NCI-H1436 (cell line): Measurements from ENCODE around the gene PTER.

Experiments
- DNase-seq: peaks from one replicate; lab custom pipeline; 2025; lab: John Stamatoyannopoulos, UW

The PTER gene

DNA sequence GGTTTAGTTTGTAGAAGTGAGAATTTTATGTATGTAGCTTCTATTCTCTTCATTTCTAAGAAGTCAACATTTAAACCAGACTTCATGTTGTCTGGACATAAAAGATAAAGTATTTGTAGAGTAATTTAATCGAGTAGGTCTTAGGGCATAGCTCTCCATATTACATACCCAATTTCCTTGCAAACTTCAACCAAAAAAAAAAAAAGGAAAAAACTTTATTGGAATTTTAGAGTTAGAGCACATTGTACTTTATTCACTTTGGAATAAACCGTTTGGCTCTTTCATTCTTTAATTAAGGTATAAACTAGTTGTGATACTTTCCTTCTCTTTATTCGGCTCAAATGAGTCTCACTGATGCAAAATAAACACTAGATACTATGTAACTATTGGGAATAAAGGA is 36.0 kb downstream of the PTER start:
- no peak for DNase-seq

DNA sequence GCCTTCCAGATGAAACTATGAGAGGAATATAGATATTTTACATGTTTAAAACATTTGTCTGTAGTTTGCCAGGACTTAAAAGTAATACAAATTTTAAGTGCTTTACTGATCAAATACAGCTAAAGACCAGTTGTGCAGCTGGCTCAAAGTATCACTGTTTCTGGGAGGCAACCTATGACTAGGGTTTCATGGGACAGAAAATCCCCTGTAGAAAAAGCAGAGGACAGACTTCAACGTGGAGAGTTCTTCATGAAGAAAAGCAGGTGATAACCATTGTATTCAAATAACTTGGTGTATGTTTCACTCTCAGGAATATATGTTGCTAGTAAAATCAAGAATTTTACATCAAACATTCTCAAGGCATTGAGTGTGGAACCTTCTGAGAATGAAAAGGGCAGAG is 40.9 kb downstream of the PTER start:
- DNase-seq, result no peak

GRCh38 chr10:16478801-16479200 is 42.0 kb downstream of the PTER start:
- DNase-seq, result no peak

- DNase-seq, result no peak
Observed at GRCh38 chr10:16481052-16481728, 44.4 kb downstream of the PTER start.

- no peak for DNase-seq
Observed at GRCh38 chr10:16483241-16483917, 46.6 kb downstream of the PTER start.

GRCh38 chr10:16490511-16490910 is 53.7 kb downstream of the PTER start:
- DNase-seq, result no peak

- DNase-seq, result peak; percentile 31
Observed at GRCh38 chr10:16491933-16492332, 55.1 kb downstream of the PTER start.

GRCh38 chr10:16493884-16494536 is 57.2 kb downstream of the PTER start:
- no peak for DNase-seq

- DNase-seq, result no peak
Observed at GRCh38 chr10:16497911-16498310, 61.1 kb downstream of the PTER start.

DNA sequence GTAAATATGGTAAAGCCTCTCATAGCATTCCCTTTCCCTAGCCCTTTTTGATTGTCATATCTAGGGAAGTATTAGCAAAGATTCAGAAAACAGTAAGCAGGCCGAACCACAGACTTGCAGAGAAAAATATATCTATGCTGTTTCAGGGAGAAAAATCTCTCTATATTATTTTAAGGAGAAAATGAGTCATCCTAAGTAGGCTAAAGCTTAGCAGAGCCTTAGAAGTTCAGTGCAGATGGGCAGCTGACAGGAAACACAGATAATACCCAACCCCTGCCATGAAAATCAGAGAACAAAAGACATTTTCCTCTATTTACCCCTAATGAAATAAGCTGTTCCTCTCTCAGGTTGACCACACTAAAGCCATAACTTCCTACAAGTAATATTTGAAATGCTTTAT is 68.4 kb downstream of the PTER start:
- no peak for DNase-seq

- DNase-seq, result no peak
Observed at GRCh38 chr10:16509996-16510395, 73.2 kb downstream of the PTER start.

DNA sequence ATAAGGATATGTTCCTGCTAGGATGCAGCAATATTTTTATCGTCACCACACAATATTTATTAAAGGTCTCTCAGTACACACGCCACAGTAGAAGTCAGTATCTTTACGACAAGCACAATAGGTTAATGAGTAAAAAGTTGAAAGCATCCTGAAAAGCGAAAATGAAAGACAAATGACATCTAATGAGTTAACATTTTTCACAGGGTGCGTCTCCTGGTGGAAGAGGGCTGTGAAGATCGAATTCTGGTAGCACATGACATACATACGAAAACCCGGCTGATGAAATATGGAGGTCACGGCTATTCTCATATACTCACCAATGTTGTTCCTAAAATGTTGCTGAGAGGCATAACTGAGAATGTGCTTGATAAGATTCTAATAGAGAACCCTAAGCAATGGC is 74.0 kb downstream of the PTER start:
- DNase-seq, result no peak

GRCh38 chr10:16518822-16519221 is 82.0 kb downstream of the PTER start:
- no peak for DNase-seq

DNA sequence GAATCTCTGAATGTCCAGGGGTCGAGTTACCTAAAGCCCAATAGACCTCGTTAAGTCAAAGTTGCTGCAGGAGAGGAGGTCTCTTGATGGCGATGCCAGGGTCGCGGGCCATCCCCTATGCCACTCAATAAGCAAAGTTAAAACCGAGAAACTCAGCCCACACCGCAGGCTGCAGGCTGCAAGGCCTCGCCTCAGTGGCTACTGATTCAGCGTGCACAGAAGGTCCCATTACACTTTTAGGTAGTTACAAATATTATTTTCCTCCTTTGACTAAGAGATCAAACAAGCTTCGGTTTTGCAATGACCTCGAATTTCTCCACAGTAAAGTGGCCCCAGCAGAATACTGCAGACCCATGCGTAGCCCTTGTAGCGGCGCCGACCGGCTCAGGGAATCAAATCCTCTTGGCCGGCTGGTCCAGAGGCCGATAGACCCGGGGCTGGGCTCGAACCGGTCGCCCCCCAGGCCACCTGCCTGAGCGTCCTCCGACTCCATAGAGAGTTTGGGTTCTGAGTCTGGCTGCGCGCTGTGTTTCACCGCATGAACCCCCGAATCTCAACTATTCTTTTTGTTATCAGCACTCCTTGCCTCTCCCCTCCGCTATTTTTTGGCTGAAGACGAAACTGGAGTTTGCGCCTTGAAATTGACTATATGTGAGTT is 82.6 kb downstream of the PTER start:
- DNase-seq, result no peak

GRCh38 chr10:16519908-16520861 is 83.4 kb downstream of the PTER start:
- DNase-seq, result peak; percentile 18

DNA sequence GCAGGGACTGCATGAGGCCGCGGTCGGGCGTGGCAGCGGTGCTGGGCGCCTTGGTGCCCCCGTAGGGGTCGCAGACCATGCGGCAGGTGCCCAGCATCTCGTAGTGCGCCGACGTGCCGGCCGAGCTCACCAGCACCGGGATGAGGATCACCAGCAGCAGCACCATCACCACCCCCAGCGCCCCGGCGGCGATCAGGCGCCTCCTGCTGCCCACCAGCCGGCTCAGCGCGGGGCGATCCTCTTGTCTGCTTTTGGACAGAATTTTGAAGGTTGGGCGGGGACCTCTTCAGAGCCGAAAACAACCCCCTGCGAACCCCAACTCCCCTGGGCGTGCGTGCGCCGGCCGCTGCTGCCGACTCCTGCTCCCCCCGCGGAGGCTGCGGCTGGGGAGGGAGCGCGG is 84.1 kb downstream of the PTER start:
- DNase-seq, result peak; percentile 39

DNA sequence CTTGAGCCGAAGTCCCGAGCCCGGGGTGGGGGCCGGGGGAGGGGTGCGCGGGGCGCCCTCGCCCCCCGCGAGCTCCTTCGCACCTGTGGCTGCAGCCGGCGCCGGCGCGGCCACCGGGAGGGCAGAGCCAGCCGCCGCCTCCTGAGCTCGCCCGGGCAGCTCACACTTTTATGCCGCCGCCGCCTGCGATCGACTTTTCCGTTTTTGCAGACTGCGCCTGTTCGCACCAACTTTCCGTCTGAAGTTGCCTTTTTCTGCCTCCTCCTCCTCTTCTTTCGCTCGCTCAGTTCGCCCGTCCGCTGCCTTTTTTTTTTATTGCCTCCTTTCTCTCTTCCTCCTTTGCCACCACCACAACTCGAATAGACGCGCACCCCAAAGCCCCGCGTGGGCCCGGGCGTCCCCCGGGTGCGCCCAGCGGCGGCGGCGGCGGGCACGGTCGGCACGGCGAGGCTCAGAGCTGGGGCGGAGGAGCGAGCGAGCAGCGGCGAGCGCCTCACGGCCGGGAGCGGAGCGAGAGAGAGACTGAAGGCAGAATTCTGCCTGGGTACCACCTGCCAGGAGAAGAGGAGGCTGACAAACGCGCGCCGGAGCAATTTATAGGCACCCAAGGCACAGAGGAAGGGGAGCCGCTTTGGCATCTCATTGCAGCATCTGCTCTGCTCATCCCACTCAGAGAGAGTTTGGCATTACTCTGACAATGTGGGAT is 84.7 kb downstream of the PTER start, which contains the start of gene C1QL3:
Gene C1QL3 (minus strand): TSS at position 569 of the 706 bp plus-strand sequence. CDS start 814 bp downstream, outside the sequence.
- no peak for DNase-seq

DNA sequence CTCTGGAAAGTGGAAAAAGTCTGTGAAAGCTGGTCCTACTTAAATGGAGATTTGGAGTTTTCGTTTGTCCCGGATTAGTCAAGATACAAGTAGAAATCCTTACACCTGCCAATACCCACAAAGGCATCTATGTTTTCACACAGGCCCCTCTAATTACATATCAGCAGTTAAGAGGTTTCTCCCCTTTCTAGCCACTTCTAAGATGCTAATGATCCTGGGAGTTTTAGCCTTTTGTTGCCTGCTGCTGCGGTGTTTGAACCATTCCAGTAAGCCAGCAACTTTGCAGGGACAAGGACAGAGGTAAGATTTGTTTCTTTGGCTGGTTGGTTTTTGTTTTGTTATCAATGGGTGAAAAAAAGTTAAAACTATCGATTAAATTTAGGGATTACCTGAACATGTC is 90.6 kb downstream of the PTER start:
- peak; percentile 18 for DNase-seq

DNA sequence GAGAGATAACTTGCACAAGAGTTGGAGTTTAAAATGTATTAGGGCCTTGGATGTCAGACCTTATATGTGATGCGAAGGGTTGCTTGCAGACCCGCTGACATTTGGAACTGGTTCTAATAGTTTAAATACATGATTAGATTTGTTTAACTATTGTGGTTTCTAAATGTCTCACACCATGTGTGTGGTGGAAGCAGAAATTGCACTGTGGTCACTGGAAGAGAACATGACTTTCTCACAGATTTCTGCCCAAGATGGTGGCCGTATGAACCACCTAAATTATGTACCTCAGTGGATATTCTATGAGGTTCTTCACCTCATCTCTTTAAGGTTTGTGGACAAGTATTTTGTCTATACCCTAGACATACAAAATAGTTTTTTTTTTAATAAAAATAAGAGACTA is 93.0 kb downstream of the PTER start:
- DNase-seq, result no peak

DNA sequence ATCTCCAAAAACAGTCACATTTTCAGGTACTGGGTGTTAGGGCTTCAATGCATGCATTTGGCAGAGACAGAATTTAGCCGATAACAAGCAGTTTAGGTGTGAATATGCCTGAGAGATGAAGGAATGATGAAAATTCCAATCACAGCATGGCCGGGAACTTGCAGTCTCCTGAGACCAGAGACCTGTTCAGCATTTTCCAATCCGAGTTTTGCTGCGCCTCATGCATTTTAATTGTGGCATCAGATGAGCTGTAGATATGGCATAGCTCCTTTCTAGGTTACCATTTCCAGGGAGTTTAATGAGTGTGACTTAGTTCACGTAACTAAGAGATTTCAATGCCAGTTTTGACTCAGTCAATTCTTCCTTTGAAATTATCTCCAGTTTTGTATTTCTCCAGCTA is 99.3 kb downstream of the PTER start:
- no peak for DNase-seq

- no peak for DNase-seq
Observed at GRCh38 chr10:16544099-16544498, 107.3 kb downstream of the PTER start.
